IMR-90 (cell line): ENCODE data around the gene SLC9A3.

Experiments
- BHLHE40 ChIP-seq: fragments of 150-350 bp; IDR thresholded peaks from 2 replicates; pipeline ENCODE4 v1.6.1; 2016; ENCODE audit warnings: mild to moderate bottlenecking, low read depth, low read length
- CEBPB ChIP-seq: IDR thresholded peaks from 2 replicates; pipeline ENCODE4 v1.6.1; 2012; ENCODE audit warnings: low read depth, low read length, improper control_type of control experiment
- CHD1 ChIP-seq: IDR thresholded peaks from 2 replicates; pipeline ENCODE4 v1.6.1; 2012; ENCODE audit warnings: low read depth, low read length, improper control_type of control experiment
- CTCF ChIP-seq: conservative IDR thresholded peaks from 2 replicates; pipeline ENCODE4 v1.5.1; 2012; ENCODE audit warnings: mild to moderate bottlenecking, low read depth, low read length, improper control_type of control experiment
- ELK1 ChIP-seq: fragments of 150-350 bp; IDR thresholded peaks from 2 replicates; pipeline ENCODE4 v1.6.1; 2016; ENCODE audit warnings: low read depth, mild to moderate bottlenecking, low read length, moderate library complexity, borderline replicate concordance
- FOS ChIP-seq: fragments of 150-350 bp; IDR thresholded peaks from 2 replicates; pipeline ENCODE4 v1.6.1; 2016; ENCODE audit warnings: low read depth, low read length
- MAFK ChIP-seq: IDR thresholded peaks from 2 replicates; pipeline ENCODE4 v1.6.1; 2012; ENCODE audit warnings: low read depth, low read length, improper control_type of control experiment
- MAZ ChIP-seq: IDR thresholded peaks from 2 replicates; pipeline ENCODE4 v1.6.1; 2012; ENCODE audit warnings: low read depth, mild to moderate bottlenecking, low read length, improper control_type of control experiment, moderate library complexity, borderline replicate concordance
- MXI1 ChIP-seq: IDR thresholded peaks from 2 replicates; pipeline ENCODE4 v1.6.1; 2012; ENCODE audit warnings: low read depth, mild to moderate bottlenecking, low read length, moderate library complexity, borderline replicate concordance
- POLR2A ChIP-seq: IDR thresholded peaks from 2 replicates; pipeline ENCODE4 v1.6.1; 2012; ENCODE audit warnings: mild to moderate bottlenecking, low read depth, low read length
- RCOR1 ChIP-seq: IDR thresholded peaks from 2 replicates; pipeline ENCODE4 v1.6.1; 2012; ENCODE audit warnings: mild to moderate bottlenecking, low read length, improper control_type of control experiment; ENCODE audit not compliant: insufficient replicate concordance
- RFX5 ChIP-seq: IDR thresholded peaks from 2 replicates; pipeline ENCODE4 v1.8.0; 2012; ENCODE audit warnings: low read depth, mild to moderate bottlenecking, low read length, moderate library complexity

- TF ChIP-seq CTCF (no peak), MAZ (no peak), BHLHE40 (no peak), CEBPB (no peak), POLR2A (no peak), RFX5 (no peak), MXI1 (no peak), MAFK (no peak), ELK1 (no peak), FOS (no peak), CHD1 (no peak), RCOR1 (no peak)
Observed at GRCh38 chr5:551406-551805, 27.2 kb upstream of the SLC9A3 start.
